Raji (cell line): ENCODE data around the gene NXPH3.

Source experiments
- POLR2A ChIP-seq: IDR thresholded peaks from 2 replicates; pipeline ENCODE4 v1.6.1; 2011; ENCODE audit warnings: low read depth, low read length, control low read depth; ENCODE audit not compliant: insufficient read depth

Gene NXPH3

GRCh38 chr17:49618028-49618611 lies 42.4 kb downstream of the NXPH3 start:
- TF ChIP-seq POLR2A, result no peak

GRCh38 chr17:49621420-49621819 lies 45.7 kb downstream of the NXPH3 start:
- no peak for TF ChIP-seq POLR2A

GRCh38 chr17:49621946-49622529 lies 46.4 kb downstream of the NXPH3 start:
- no peak for TF ChIP-seq POLR2A

GRCh38 chr17:49624896-49625295 lies 49.2 kb downstream of the NXPH3 start:
- TF ChIP-seq POLR2A, result no peak

- TF ChIP-seq POLR2A, result no peak
Observed at GRCh38 chr17:49629447-49629846, 53.8 kb downstream of the NXPH3 start.

- no peak for TF ChIP-seq POLR2A
Observed at GRCh38 chr17:49630113-49630900, 54.6 kb downstream of the NXPH3 start.

- no peak for TF ChIP-seq POLR2A
Observed at GRCh38 chr17:49631496-49631895, 55.8 kb downstream of the NXPH3 start.
